Neuron (in vitro differentiated cells): Measurements from ENCODE around the gene CALCOCO2.
"Not testable (repeated sequence)": the region's sequence is repeated elsewhere in the genome, so short reads cannot be mapped to it uniquely, and the experiment has no call there.

Experiments
- H2AFZ ChIP-seq: one replicate; pipeline ENCODE4 v1.6.1; 2013; ENCODE audit warnings: low read depth, mild to moderate bottlenecking, inconsistent platforms, low read length, moderate library complexity
- H3K27me3 ChIP-seq: one replicate; pipeline ENCODE4 v1.6.1; 2013; ENCODE audit warnings: low read length; ENCODE audit not compliant: insufficient read depth
- H3K36me3 ChIP-seq: one replicate; pipeline ENCODE4 v1.6.1; 2013; ENCODE audit warnings: low read length; ENCODE audit not compliant: insufficient read depth
- H3K4me1 ChIP-seq: one replicate; pipeline ENCODE4 v1.6.1; 2013; ENCODE audit warnings: low read length; ENCODE audit not compliant: insufficient read depth
- H3K4me3 ChIP-seq: 2 replicates; pipeline ENCODE4 v1.5.1; 2013; ENCODE audit warnings: mild to moderate bottlenecking, low read length, moderate library complexity
- H3K9me3 ChIP-seq: one replicate; pipeline ENCODE4 v1.6.1; 2013; ENCODE audit warnings: low read length

Gene CALCOCO2

DNA sequence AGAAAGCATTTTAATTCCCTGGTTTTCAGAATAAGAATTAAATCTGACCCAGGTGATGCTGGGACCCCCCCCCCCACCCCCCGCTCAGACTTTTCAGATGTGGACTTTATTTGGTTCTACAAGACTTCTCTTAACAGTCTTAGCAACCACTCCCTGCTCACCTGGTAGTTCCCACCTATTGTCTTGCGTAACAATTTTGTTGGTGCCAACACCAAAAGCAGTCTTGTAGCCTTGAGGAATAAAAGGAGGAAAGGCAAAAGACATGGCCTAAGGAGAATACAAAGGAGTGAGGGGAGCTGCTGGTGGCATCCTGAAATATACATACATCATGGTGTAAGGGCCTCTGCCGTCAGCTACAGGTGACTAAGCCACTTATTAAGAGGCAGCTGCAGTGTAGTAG lies 18.8 kb upstream of the CALCOCO2 start:
- Histone ChIP-seq H3K27me3 (peaks cover 24% of the 10 kb centered on the region), H3K4me1 (peaks cover 6% of the 10 kb centered on the region), H3K4me3 (no peak overlapping the region), H3K36me3 (no peaks in the 10 kb centered on the region), H2AFZ (no peak overlapping the region), H3K9me3 (no peaks in the 10 kb centered on the region)

DNA sequence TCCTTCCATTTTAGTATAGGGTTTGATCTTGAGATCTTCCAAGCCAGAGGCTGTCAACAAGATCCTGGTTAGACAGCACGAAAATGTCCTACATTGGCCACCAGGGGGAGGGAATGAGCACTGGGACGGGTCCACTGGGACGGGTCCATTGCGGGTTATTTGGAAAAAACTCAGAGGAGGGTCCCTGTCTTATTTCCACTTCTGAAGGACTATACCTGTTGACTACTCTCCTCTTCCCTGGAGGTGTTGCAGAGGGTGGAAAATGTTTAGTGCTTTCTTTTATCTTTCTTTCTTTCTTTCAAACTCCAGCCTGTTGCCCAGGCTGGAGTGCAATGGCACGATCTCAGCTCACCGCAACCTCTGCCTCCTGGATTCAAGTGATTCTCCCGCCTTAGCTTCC lies 16.3 kb upstream of the CALCOCO2 start:
- peaks cover 24% of the 10 kb centered on the region for H3K4me1 ChIP-seq
- no peaks in the 10 kb centered on the region for H3K9me3 ChIP-seq
- no peaks in the 10 kb centered on the region for H3K36me3 ChIP-seq
- no peak overlapping the region for H2AFZ ChIP-seq
- peaks cover 24% of the 10 kb centered on the region for H3K27me3 ChIP-seq
- no peak overlapping the region for H3K4me3 ChIP-seq

DNA sequence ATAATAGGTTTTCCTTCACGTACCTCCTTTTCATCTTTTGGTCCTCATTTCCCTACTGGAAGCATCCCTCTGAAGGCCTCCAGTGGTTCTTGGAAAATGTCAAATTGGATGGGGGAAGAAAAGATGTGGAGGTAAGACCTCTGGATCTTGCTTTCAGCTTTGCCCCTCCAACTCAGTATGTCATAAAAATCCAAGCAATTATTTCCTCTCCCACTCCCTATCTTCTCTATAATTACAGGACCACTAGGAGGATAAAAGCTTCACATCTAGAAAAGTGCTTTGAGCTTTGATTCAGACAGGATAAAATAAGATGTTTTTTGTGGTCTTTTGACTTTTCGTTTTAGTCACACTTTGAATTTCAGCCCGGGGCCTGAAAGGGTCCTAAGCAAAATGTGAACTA lies 15.5 kb upstream of the CALCOCO2 start:
- H3K36me3 ChIP-seq, result no peaks in the 10 kb centered on the region
- H3K4me1 ChIP-seq, result peaks cover 24% of the 10 kb centered on the region
- no peak overlapping the region for H2AFZ ChIP-seq
- peaks cover 24% of the 10 kb centered on the region for H3K27me3 ChIP-seq
- H3K9me3 ChIP-seq, result no peaks in the 10 kb centered on the region
- H3K4me3 ChIP-seq, result no peak overlapping the region

DNA sequence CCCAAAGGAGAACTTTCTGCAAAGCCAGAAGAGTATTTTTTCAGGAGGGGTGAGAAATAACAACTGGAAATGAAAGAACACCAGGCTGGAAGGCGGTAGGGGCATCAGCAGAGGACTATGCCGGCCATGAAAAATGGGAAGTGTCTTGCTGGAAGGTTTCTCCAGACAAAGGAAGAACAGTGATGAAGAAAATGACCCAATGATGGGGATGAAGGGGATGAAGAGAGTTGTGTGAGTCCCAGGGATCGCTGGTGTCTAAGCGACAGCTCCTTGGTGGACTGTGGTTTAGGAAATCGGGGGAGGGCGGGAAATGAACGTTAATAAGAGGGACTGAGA lies 14.4 kb upstream of the CALCOCO2 start:
- Histone ChIP-seq H2AFZ (peak overlapping the region; percentile 63), H3K36me3 (no peaks in the 10 kb centered on the region), H3K9me3 (no peaks in the 10 kb centered on the region), H3K27me3 (peaks cover 24% of the 10 kb centered on the region), H3K4me1 (peaks cover 24% of the 10 kb centered on the region), H3K4me3 (peak overlapping the region; percentile 39)

DNA sequence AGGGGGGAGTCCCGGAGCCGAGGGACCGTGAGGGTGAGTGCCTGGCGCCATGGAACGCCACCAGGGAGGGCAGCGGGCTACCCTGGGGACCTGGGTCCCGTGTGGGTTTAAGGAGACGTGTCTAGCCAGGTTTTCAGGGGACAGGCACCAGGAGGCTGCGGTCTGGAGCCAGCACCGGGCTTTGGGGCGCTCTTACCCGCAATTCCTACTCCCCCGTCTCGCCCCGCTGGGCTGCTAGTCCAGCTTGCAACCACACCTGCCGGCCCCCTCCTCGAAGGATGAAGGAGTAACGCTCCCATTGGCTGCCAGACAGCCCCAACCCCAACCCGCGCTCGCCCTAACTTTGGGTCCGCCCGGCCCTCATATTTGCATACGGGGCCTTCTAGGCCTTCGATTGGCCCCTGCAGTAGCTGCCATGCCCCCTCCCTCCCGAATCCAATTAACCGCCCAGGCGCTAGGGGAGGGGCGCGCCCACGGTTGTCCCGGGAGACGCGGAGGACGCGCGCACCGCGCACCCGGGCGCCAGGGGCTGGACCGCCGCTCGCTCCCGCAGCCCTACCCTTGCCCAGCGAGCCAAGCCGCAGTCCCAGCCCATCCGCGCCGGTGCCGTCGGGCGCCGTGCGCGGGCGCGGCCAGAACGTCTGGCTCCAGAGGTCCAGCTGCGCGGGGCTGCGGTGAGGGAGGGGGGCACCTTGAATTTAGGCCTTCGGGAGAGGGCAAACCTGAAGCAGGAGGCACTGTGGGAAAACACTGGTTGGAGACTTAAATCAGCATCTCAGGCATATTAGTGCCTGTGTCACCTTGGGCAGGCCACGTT lies 13.9 kb upstream of the CALCOCO2 start, which contains the start of gene TTLL6:
Gene TTLL6, minus strand, starts transcription at position 456 of the 817 bp plus-strand sequence. Its CDS starts 157 bp downstream, at position 299.
- peaks cover 24% of the 10 kb centered on the region for H3K27me3 ChIP-seq
- H3K36me3 ChIP-seq, result no peaks in the 10 kb centered on the region
- peak within 1 kb of the TSS; percentile 63 for H2AFZ ChIP-seq
- H3K9me3 ChIP-seq, result no peaks in the 10 kb centered on the region
- H3K4me3 ChIP-seq, result peak within 1 kb of the TSS; percentile 39
- peaks cover 24% of the 10 kb centered on the region for H3K4me1 ChIP-seq

DNA sequence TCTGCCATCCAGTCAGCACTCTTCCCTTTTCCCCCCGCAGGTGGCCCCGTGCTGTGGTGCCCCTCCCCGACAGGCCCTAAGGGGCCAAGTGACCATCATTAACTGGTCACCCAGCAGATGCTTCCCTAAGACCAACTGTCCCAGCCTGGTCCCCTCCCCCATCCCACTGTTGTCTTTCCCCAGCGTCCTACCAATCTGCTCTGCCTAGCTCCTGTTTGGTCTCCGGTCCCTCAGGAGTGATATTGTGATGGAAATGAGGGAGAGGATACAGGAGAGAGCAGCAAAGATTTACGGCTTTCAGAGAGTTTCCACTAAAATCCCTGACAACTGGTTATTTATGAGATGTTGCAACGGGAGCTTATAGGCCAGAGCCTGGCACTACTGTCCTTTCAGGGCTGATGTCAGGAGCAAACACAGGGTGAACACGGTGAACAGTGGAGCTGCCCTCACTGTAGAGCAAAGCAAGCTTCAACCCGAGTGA lies 12.4 kb upstream of the CALCOCO2 start:
- H3K27me3 ChIP-seq, result peaks cover 15% of the 10 kb centered on the region
- peak overlapping the region; percentile 1 for H2AFZ ChIP-seq
- no peak overlapping the region for H3K4me3 ChIP-seq
- peaks cover 24% of the 10 kb centered on the region for H3K4me1 ChIP-seq
- H3K9me3 ChIP-seq, result no peaks in the 10 kb centered on the region
- H3K36me3 ChIP-seq, result no peaks in the 10 kb centered on the region

DNA sequence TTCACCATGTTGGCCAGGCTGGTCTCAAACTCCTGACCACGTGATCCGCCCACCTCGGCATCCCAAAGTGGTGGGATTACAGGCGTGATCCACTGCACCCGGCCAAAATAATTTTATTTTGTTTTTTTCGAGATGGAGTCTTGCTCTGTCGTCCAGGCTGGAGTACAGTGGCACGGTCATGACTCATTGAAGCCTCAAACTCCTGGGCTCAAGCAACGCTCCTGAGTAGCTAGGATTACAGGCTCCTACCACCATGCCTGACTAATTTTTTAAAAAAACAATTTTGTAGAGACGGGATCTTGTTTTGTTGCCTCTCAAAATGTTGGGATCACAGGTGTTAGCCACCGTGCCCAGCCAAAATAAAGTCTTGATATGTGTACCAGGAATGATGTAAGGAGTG lies 11.4 kb upstream of the CALCOCO2 start:
- Histone ChIP-seq H3K27me3 (peaks cover 14% of the 10 kb centered on the region), H3K4me3 (no peak overlapping the region), H3K36me3 (no peaks in the 10 kb centered on the region), H3K4me1 (peaks cover 24% of the 10 kb centered on the region), H2AFZ (no peak overlapping the region), H3K9me3 (no peaks in the 10 kb centered on the region)

DNA sequence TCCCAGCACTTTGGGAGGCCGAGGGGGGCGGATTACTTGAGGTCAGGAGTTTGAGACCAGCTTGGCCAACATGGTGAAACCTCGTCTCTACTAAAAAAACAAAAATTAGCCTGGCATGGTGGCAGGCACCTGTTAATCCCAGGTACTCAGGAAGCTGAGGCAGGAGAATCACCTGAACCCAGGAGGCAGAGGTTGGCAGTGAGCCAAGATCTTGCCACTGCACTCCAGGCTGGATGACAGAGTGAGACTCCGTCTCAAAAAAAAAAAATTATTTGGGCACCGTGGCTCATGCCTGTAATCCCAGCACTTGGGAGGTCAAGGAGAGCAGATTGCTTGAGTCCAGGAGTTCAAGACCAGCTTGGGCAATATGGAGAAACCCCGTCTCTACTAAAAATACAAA lies 9.9 kb upstream of the CALCOCO2 start:
- peaks cover 27% of the 10 kb centered on the region for H3K4me1 ChIP-seq
- not testable (repeated sequence) for H3K27me3 ChIP-seq, H2AFZ ChIP-seq, H3K9me3 ChIP-seq, H3K4me3 ChIP-seq, H3K36me3 ChIP-seq

DNA sequence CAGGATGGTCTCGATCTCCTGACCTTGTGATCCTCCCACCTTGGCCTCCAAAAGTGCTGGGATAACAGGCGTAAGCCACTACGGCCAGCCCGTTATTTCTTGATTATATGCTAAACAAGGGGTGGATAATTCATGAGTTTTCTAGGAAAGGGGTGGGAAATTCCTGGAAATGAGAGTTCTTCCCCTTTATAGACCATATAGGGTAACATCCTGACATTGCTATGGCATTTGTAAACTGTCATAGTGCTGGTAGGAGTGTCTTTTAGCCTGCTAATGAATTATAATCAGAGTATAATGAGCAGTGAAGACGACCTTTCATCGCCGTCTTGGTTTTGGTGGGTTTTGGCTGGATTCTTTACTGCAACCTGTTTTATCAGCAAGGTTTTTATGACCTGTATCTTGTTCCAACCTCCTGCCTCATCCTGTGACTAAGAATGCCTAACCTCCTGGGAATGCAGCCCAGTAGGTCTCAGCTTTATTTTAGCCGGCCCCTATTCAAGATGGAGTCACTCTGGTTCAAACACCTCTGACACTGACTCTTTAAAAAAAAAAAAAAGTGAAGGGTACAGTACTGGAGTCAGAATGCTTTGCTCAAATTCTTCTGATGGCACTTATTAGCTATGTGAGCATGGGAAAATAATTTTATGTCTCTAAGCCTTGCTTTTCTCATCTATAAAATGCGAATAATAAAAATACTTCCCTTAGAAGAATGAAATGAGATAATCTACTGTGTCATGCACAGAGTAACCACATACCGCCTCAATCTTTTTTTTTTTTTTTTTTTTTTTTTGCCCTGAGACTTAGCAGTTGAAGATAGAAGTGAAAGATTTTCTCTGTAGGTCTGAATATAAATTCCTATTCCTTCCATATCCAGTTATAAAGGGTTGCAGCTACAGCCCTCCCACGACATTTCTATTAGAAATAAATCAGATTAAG lies 5.1 kb upstream of the CALCOCO2 start:
- Histone ChIP-seq H3K4me1 (peaks cover 4% of the 10 kb centered on the region), H3K4me3 (no peak overlapping the region), H3K9me3 (no peaks in the 10 kb centered on the region), H2AFZ (no peak overlapping the region), H3K36me3 (no peaks in the 10 kb centered on the region), H3K27me3 (no peaks in the 10 kb centered on the region)

DNA sequence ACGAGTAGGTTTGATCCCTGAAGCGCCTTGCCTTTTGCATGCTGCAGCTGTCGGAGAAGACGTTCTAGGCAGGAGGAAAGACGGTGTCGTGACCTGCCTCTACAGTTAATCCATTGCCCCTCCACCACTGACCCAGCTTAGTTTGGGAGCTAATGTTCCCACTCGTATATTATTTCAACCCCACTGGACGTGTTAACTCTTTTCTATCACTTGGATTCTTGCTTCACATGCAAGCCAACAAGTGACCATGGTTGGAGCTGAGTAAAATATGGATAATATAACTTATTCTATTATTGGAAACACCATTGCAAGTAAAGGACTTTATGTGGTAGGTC lies 681 bp downstream of the CALCOCO2 start:
- Histone ChIP-seq H3K4me1 (peaks cover 6% of the 10 kb centered on the region), H3K9me3 (no peaks in the 10 kb centered on the region), H2AFZ (peak overlapping the region; percentile 96), H3K4me3 (peak overlapping the region; percentile 84), H3K36me3 (no peaks in the 10 kb centered on the region), H3K27me3 (no peaks in the 10 kb centered on the region)

DNA sequence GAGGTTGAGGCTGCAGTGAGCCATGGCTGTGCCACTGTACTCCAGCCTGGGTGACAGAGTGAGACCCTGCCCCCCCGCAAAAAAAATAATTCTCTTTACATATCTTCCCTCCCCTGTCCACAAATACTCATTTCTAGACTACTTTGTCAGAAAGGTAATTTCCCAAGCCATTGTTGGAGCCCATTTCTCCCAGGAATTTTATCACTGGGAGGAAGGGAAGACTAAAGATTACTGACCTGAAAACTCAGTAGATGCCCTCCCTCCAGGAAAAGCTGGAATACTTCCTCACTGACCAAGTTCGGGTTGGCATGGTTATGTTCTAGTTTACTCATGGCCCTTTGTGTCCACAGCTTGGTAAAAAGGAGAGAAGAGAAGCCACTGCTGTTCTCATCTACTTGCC lies 4.1 kb downstream of the CALCOCO2 start:
- no peak overlapping the region for H3K4me3 ChIP-seq
- H3K4me1 ChIP-seq, result peaks cover 6% of the 10 kb centered on the region
- H3K36me3 ChIP-seq, result no peaks in the 10 kb centered on the region
- no peak overlapping the region for H2AFZ ChIP-seq
- H3K27me3 ChIP-seq, result no peaks in the 10 kb centered on the region
- no peaks in the 10 kb centered on the region for H3K9me3 ChIP-seq

DNA sequence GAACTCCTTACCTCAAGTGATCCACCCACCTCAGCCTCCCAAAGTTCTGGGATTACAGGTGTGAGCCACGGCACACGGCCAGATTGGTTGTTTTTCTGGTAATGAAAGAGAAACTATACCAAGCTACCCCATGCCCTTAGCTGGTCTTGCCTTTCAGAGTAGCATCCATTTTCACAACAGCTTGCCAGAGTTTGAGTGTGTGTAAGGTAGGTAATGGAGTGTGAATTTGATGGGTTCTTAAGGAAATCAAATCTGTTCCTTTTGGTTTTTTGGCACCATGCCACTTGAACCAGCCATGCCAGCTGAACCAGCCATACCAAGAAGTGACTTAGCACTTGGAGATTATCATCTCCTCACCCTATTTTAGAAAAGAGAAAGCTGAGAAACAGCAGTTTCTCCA lies 5.1 kb downstream of the CALCOCO2 start:
- Histone ChIP-seq H2AFZ (no peak overlapping the region), H3K4me3 (no peak overlapping the region), H3K9me3 (no peaks in the 10 kb centered on the region), H3K36me3 (no peaks in the 10 kb centered on the region), H3K27me3 (no peaks in the 10 kb centered on the region), H3K4me1 (peaks cover 6% of the 10 kb centered on the region)

DNA sequence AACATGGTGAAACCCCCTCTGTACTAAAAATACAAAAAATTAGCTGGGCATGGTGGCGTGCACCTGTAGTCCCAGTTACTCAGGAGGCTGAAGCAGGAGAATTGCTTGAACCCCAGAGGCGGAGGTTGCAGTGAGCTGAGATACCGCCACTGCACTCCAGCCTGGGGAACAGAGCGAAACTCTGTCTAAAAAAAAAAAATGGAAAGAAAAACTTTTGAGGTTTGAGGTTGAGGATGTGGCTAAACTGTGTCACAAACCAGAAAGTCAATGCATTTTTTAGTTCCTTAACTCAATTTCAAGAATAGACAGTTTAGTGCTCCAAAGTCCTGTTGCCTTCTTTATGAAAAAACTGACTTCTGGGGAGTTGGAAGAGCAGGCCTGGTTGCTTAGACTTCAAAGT lies 6.6 kb downstream of the CALCOCO2 start:
- H3K4me3 ChIP-seq, H3K4me1 ChIP-seq, H2AFZ ChIP-seq, H3K36me3 ChIP-seq, H3K9me3 ChIP-seq, H3K27me3 ChIP-seq: not testable (repeated sequence)
